ENCODE results near the gene IFT81. TPM values are rescaled to one million over a fixed set of nuclear protein-coding genes. Genes with fewer than 3 reads are reported as not detected.

The IFT81 gene
- total RNA-seq, 1 experiment from 2014 or later: 9.0 TPM

DNA sequence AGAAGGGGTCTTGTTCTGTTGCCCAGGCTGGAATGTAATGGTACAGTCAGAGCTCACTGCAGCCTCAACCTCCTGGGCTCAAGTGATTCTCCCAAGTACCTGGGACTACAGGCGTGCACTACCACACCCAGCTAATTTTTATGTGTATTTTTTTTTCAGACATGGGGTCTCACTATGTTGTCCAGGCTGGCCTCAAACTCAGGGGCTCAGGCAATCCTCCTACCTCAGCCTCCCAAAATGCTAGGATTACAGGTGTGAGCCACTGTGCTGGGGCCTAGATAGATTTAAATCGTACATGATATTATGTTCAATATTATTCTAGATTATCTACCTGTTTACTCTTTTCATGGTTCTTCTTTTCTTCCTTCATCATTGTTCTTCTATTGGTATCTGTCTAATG lies 61.5 kb downstream of the IFT81 start:
- no peaks in the 10 kb centered on the region; a peak in 2 of 4 replicates for H3K36me3 ChIP-seq (ENCODE audit: control insufficient read depth in 1 of 2, insufficient read depth in 2 of 2, low read length in 2 of 2)
- POLR2A ChIA-PET: no interaction called here
- H3K27me3 ChIP-seq (ENCODE audit: insufficient read depth, low read length): no peaks in the 10 kb centered on the region
- no peak overlapping the region for H2AFZ ChIP-seq (ENCODE audit: low read depth, low read length, poor library complexity, severe bottlenecking)
- H3K79me2 ChIP-seq (ENCODE audit: insufficient read depth, low read length): no peaks in the 10 kb centered on the region
- intact Hi-C loops (cut with micrococcal nuclease): no loop called here
- H3K4me3 ChIP-seq (replicated peaks in 1 of 2; ENCODE audit: low read depth in 1 of 2, low read length in 2 of 2): no peak overlapping the region
- no TSS peak for BruUV-seq (replicated peaks)
- TF ChIP-seq, protein P1, sequence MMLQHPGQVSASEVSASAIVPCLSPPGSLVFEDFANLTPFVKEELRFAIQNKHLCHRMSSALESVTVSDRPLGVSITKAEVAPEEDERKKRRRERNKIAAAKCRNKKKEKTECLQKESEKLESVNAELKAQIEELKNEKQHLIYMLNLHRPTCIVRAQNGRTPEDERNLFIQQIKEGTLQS (IDR thresholded peaks at IDR 0.05): no peak
- TF ChIP-seq FOSL1 (IDR thresholded peaks at IDR 0.05; ENCODE audit: low read depth) (no peak), ELF1 (IDR thresholded peaks at IDR 0.05; ENCODE audit: borderline replicate concordance, low read depth) (no peak), POLR2AphosphoS5 (IDR thresholded peaks at IDR 0.05; ENCODE audit: low read depth, low read length) (no peak), ZNF274 (IDR thresholded peaks at IDR 0.05; ENCODE audit: low read depth, low read length) (no peak), ZFX (IDR thresholded peaks at IDR 0.05) (no peak), SIN3A (IDR thresholded peaks at IDR 0.05; ENCODE audit: low read depth) (no peak), TCF7L2 (IDR thresholded peaks at IDR 0.05; ENCODE audit: borderline replicate concordance, extremely low read depth, insufficient read depth, insufficient read length) (no peak), RAD21 (IDR thresholded peaks at IDR 0.05; ENCODE audit: low read depth) (no peak), EZH2phosphoT487 (IDR thresholded peaks at IDR 0.05; ENCODE audit: borderline replicate concordance) (no peak), POLR2A (IDR thresholded peaks at IDR 0.05; ENCODE audit: borderline replicate concordance, extremely low read depth, insufficient read depth, insufficient read length) (no peak), EGR1 (IDR thresholded peaks at IDR 0.05; ENCODE audit: low read depth) (no peak), CEBPB (IDR thresholded peaks at IDR 0.05; ENCODE audit: low read depth) (no peak), YY1 (IDR thresholded peaks at IDR 0.05; ENCODE audit: extremely low read depth, insufficient replicate concordance, low read depth, low read length) (no peak), SRF (IDR thresholded peaks at IDR 0.05; ENCODE audit: low read depth) (no peak)
- TF ChIP-seq, protein P2, sequence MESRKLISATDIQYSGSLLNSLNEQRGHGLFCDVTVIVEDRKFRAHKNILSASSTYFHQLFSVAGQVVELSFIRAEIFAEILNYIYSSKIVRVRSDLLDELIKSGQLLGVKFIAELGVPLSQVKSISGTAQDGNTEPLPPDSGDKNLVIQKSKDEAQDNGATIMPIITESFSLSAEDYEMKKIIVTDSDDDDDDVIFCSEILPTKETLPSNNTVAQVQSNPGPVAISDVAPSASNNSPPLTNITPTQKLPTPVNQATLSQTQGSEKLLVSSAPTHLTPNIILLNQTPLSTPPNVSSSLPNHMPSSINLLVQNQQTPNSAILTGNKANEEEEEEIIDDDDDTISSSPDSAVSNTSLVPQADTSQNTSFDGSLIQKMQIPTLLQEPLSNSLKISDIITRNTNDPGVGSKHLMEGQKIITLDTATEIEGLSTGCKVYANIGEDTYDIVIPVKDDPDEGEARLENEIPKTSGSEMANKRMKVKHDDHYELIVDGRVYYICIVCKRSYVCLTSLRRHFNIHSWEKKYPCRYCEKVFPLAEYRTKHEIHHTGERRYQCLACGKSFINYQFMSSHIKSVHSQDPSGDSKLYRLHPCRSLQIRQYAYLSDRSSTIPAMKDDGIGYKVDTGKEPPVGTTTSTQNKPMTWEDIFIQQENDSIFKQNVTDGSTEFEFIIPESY (IDR thresholded peaks at IDR 0.05; ENCODE audit: extremely low read depth, insufficient replicate concordance, low read length): no peak
- TF ChIP-seq, protein P3, sequence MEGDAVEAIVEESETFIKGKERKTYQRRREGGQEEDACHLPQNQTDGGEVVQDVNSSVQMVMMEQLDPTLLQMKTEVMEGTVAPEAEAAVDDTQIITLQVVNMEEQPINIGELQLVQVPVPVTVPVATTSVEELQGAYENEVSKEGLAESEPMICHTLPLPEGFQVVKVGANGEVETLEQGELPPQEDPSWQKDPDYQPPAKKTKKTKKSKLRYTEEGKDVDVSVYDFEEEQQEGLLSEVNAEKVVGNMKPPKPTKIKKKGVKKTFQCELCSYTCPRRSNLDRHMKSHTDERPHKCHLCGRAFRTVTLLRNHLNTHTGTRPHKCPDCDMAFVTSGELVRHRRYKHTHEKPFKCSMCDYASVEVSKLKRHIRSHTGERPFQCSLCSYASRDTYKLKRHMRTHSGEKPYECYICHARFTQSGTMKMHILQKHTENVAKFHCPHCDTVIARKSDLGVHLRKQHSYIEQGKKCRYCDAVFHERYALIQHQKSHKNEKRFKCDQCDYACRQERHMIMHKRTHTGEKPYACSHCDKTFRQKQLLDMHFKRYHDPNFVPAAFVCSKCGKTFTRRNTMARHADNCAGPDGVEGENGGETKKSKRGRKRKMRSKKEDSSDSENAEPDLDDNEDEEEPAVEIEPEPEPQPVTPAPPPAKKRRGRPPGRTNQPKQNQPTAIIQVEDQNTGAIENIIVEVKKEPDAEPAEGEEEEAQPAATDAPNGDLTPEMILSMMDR (IDR thresholded peaks at IDR 0.05 in 2 of 3, conservative IDR thresholded peaks at IDR 0.05 in 1 of 3; ENCODE audit: borderline replicate concordance in 1 of 3, insufficient read depth in 1 of 3, low read depth in 2 of 3, low read length in 2 of 3): no peak
- TF ChIP-seq, protein P4, sequence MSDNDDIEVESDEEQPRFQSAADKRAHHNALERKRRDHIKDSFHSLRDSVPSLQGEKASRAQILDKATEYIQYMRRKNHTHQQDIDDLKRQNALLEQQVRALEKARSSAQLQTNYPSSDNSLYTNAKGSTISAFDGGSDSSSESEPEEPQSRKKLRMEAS (IDR thresholded peaks at IDR 0.05): no peak
- TF ChIP-seq, protein P5, sequence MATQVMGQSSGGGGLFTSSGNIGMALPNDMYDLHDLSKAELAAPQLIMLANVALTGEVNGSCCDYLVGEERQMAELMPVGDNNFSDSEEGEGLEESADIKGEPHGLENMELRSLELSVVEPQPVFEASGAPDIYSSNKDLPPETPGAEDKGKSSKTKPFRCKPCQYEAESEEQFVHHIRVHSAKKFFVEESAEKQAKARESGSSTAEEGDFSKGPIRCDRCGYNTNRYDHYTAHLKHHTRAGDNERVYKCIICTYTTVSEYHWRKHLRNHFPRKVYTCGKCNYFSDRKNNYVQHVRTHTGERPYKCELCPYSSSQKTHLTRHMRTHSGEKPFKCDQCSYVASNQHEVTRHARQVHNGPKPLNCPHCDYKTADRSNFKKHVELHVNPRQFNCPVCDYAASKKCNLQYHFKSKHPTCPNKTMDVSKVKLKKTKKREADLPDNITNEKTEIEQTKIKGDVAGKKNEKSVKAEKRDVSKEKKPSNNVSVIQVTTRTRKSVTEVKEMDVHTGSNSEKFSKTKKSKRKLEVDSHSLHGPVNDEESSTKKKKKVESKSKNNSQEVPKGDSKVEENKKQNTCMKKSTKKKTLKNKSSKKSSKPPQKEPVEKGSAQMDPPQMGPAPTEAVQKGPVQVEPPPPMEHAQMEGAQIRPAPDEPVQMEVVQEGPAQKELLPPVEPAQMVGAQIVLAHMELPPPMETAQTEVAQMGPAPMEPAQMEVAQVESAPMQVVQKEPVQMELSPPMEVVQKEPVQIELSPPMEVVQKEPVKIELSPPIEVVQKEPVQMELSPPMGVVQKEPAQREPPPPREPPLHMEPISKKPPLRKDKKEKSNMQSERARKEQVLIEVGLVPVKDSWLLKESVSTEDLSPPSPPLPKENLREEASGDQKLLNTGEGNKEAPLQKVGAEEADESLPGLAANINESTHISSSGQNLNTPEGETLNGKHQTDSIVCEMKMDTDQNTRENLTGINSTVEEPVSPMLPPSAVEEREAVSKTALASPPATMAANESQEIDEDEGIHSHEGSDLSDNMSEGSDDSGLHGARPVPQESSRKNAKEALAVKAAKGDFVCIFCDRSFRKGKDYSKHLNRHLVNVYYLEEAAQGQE (IDR thresholded peaks at IDR 0.05; ENCODE audit: low read depth): no peak
- ATAC-seq (no peak), DNase-seq (ENCODE audit: low read depth, low spot score) (no peak)
- H3K4me1 ChIP-seq (ENCODE audit: control insufficient read depth in 1 of 2, insufficient read depth in 2 of 2, low read length in 2 of 2): no peaks in the 10 kb centered on the region
- no peaks in the 10 kb centered on the region for H4K20me1 ChIP-seq (ENCODE audit: insufficient read depth)
- RAD21 ChIA-PET (ENCODE audit: low non-redundant PET in 1 of 2, low total read pairs in 2 of 2, uncharacterized antibody in 2 of 2, unreplicated experiment in 2 of 2): no interaction called here
- CTCF ChIA-PET: no interaction called here
- peaks cover 10 to 12% of the 10 kb centered on the region in 2 experiments; a peak in 3 of 4 replicates for H3K9me3 ChIP-seq (ENCODE audit: control insufficient read depth in 1 of 2, insufficient read depth in 1 of 2, low read depth in 1 of 2, low read length in 2 of 2)
- H3K9me2 ChIP-seq (ENCODE audit: insufficient read depth): no peaks in the 10 kb centered on the region
- no peak overlapping the region for H3K4me2 ChIP-seq (ENCODE audit: low read length)
- H3K27ac ChIP-seq (ENCODE audit: low read depth, low read length): no peak overlapping the region
- H3K9ac ChIP-seq (ENCODE audit: low read length): no peak overlapping the region

Measured in HCT116 (cell line).